ENCODE measurements around the gene PDP2. TPM values are rescaled to one million over a fixed set of nuclear protein-coding genes. Genes with fewer than 3 reads are reported as not detected.

The PDP2 gene
- total and polyA plus RNA-seq, 2 of the 4 experiments (the other 2 are of a cell fraction), result 5.3 to 16.8 TPM

DNA sequence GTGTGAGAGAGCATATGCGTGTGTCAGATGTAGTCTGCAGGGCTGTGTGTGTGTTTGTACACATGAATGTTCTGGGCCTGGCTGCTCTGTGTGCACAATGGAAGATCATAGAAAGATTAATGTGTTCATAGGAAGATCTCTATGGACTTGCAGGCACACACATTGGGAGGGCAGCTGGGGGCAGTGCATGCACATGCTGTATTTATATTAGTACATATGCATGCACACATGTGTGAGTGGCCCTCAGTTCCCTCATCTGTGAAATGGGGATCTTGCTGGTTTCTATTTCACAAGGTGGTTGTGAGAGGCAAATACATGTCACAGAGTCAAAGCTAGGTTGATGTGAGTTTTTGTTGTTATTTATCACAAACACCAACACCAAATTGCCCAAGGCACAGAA is 34.0 kb upstream of the PDP2 start:
- no peak overlapping the region for H3K23ac ChIP-seq (ENCODE audit: low read depth, low read length)
- H3K9me1 ChIP-seq (ENCODE audit: insufficient read depth, low read length), result 0 out of 2 replicates have a peak, but pooled peaks cover 3% of the 10 kb centered on the region
- no peak overlapping the region for H3K4ac ChIP-seq (ENCODE audit: low read depth, low read length)
- TF ChIP-seq, protein P1, sequence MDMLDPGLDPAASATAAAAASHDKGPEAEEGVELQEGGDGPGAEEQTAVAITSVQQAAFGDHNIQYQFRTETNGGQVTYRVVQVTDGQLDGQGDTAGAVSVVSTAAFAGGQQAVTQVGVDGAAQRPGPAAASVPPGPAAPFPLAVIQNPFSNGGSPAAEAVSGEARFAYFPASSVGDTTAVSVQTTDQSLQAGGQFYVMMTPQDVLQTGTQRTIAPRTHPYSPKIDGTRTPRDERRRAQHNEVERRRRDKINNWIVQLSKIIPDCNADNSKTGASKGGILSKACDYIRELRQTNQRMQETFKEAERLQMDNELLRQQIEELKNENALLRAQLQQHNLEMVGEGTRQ (IDR thresholded peaks at IDR 0.05; ENCODE audit: low read depth, low read length), result no peak
- TF ChIP-seq RCOR1 (IDR thresholded peaks at IDR 0.05; ENCODE audit: insufficient replicate concordance, low read length) (no peak), MXI1 (IDR thresholded peaks at IDR 0.05; ENCODE audit: borderline replicate concordance, low read depth, low read length) (no peak), RFX5 (IDR thresholded peaks at IDR 0.05; ENCODE audit: low read depth, low read length) (no peak), NFE2L2 (IDR thresholded peaks at IDR 0.05; ENCODE audit: low read depth, low read length) (no peak), RAD21 (IDR thresholded peaks at IDR 0.05; ENCODE audit: low read length) (no peak), MAZ (IDR thresholded peaks at IDR 0.05; ENCODE audit: borderline replicate concordance, low read depth, low read length) (no peak), MAFK (IDR thresholded peaks at IDR 0.05; ENCODE audit: low read depth, low read length) (no peak), CEBPB (IDR thresholded peaks at IDR 0.05; ENCODE audit: low read depth, low read length) (no peak), CHD1 (IDR thresholded peaks at IDR 0.05; ENCODE audit: low read depth, low read length) (no peak), CTCF (conservative IDR thresholded peaks at IDR 0.05; ENCODE audit: low read depth, low read length) (no peak), SMC3 (IDR thresholded peaks at IDR 0.05; ENCODE audit: low read depth, low read length) (no peak), BHLHE40 (IDR thresholded peaks at IDR 0.05; ENCODE audit: low read depth, low read length) (no peak), POLR2A (IDR thresholded peaks at IDR 0.05; ENCODE audit: low read depth, low read length) (no peak), FOS (IDR thresholded peaks at IDR 0.05; ENCODE audit: low read depth, low read length) (no peak)
- TF ChIP-seq, protein P2, sequence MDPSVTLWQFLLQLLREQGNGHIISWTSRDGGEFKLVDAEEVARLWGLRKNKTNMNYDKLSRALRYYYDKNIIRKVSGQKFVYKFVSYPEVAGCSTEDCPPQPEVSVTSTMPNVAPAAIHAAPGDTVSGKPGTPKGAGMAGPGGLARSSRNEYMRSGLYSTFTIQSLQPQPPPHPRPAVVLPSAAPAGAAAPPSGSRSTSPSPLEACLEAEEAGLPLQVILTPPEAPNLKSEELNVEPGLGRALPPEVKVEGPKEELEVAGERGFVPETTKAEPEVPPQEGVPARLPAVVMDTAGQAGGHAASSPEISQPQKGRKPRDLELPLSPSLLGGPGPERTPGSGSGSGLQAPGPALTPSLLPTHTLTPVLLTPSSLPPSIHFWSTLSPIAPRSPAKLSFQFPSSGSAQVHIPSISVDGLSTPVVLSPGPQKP (IDR thresholded peaks at IDR 0.05; ENCODE audit: borderline replicate concordance, low read depth, low read length), result no peak
- H3K4me1 ChIP-seq (ENCODE audit: control insufficient read depth, insufficient read depth, low read length), result no peaks in the 10 kb centered on the region; the same call in 1 of the 2 replicates
- no peak overlapping the region for H3K27ac ChIP-seq (ENCODE audit: insufficient read depth, low read length)
- H4K20me1 ChIP-seq (ENCODE audit: insufficient read depth, low read length), result no peaks in the 10 kb centered on the region
- H4K5ac ChIP-seq (ENCODE audit: low read depth, low read length), result no peak overlapping the region
- ChIA-PET POLR2A (ENCODE audit: unreplicated experiment) (no interaction called here), CTCF (interaction anchor here (0.6 to 1.6 kb wide), 2 partner anchors 16 to 1744 kb away, joined by 3 to 8 read pairs; partner anchors contain the start of gene NAE1)
- intact Hi-C loops (cut with micrococcal nuclease), result no loop called here
- no peak overlapping the region for H2AFZ ChIP-seq (replicated peaks; ENCODE audit: low read length, poor library complexity)
- H3K27me3 ChIP-seq (ENCODE audit: control insufficient read depth, insufficient read depth, low read length), result peaks cover 86% of the 10 kb centered on the region
- H3K4me2 ChIP-seq (ENCODE audit: low read depth, low read length), result no peak overlapping the region
- no peaks in the 10 kb centered on the region for H3K9me3 ChIP-seq (ENCODE audit: control insufficient read depth, insufficient read depth, low read length)
- H3K79me1 ChIP-seq (ENCODE audit: low read depth in 1 of 2, low read length in 2 of 2), result no peaks in the 10 kb centered on the region
- H3K14ac ChIP-seq (replicated peaks; ENCODE audit: low read depth, low read length), result no peak overlapping the region
- BruUV-seq (replicated peaks), result no TSS peak
- H2BK120ac ChIP-seq (ENCODE audit: low read depth, low read length), result no peak overlapping the region
- no peak overlapping the region for H2AK5ac ChIP-seq (ENCODE audit: low read depth, low read length)
- no peak overlapping the region for H3K56ac ChIP-seq (ENCODE audit: extremely low read depth, insufficient read depth, low read length)
- H4K8ac ChIP-seq (ENCODE audit: low read depth in 2 of 2, low read length in 2 of 2), result no peak overlapping the region
- H2AK9ac ChIP-seq (replicated peaks; ENCODE audit: low read depth, low read length, poor library complexity), result no peak overlapping the region
- WGBS, 2 experiments (ENCODE audit: extremely low coverage in 2 of 2, insufficient read length in 1 of 2), result no CpG with 5 or more reads among the region's 1 CpG
- H4K91ac ChIP-seq (ENCODE audit: insufficient read depth, low read depth, low read length), result no peak overlapping the region
- no peaks in the 10 kb centered on the region for H3K36me3 ChIP-seq (ENCODE audit: control insufficient read depth, insufficient read depth, low read length)
- no peak overlapping the region for H3K18ac ChIP-seq (ENCODE audit: low read depth, low read length)
- H3K4me3 ChIP-seq (ENCODE audit: insufficient read depth, low read depth, low read length), result no peak overlapping the region
- dilution Hi-C loops (cut with HindIII; ENCODE audit: low sequenced_read_pairs, unreplicated experiment), result no loop called here
- H3K9ac ChIP-seq (ENCODE audit: low read depth, low read length), result no peak overlapping the region
- no peak overlapping the region for H2BK5ac ChIP-seq (ENCODE audit: low read depth, low read length, poor library complexity, severe bottlenecking)
- DNase-seq, result no peak
- in situ Hi-C loops (cut with MboI; ENCODE audit: low sequenced_read_pairs), result no loop called here
- no peak overlapping the region for H2BK15ac ChIP-seq (ENCODE audit: low read depth, low read length)
- no peak for ATAC-seq (ENCODE audit: low read depth)
- no peak overlapping the region for H2BK20ac ChIP-seq (ENCODE audit: low read depth, low read length)
